CD4-positive, alpha-beta T cell treated with Interferon alpha-2 for 1 hour (primary cell): ENCODE data around the gene PRPF31.
A peak's percentile ranks its signal among the peaks of the same experiment; 100 is the strongest.
"Not testable (repeated sequence)": the region's sequence is repeated elsewhere in the genome, so short reads cannot be mapped to it uniquely, and the experiment has no call there.

Experiments used
- DNase-seq, 2 donors: peaks; one replicate each; pipeline ENCODE4 v3.0.0-alpha.2; 2020 to 2022

PRPF31 gene

GRCh38 chr19:54115109-54116063 is at the start of gene PRPF31, which contains the start of gene TFPT:
Gene PRPF31 (plus strand): TSS chr19:54115754. CDS start chr19:54118279, 2,525 bp downstream.
Gene TFPT (minus strand): TSS chr19:54115657. CDS start chr19:54115269, 388 bp downstream.
- DNase-seq: peak; percentile 93 to 97

- no peak for DNase-seq
These were observed 46.1 kb upstream of the PRPF31 start for GRCh38 chr19:54069470-54069869.

GRCh38 chr19:54073829-54074228 is 41.7 kb upstream of the PRPF31 start:
- DNase-seq: no peak

GRCh38 chr19:54074851-54075250 is 40.7 kb upstream of the PRPF31 start:
- no peak for DNase-seq

GRCh38 chr19:54077334-54077733 is 38.2 kb upstream of the PRPF31 start:
- DNase-seq: no peak

GRCh38 chr19:54081032-54081431 is 34.5 kb upstream of the PRPF31 start, which contains the start of gene TARM1:
Gene TARM1 (minus strand): TSS chr19:54081365. CDS start chr19:54081340, 25 bp downstream.
- DNase-seq: no peak

- no peak for DNase-seq
These were observed 31.1 kb upstream of the PRPF31 start for GRCh38 chr19:54084410-54084809.

GRCh38 chr19:54094426-54095000 is 21.0 kb upstream of the PRPF31 start:
- peak in 1 of 2 donors; percentile 17 for DNase-seq

- DNase-seq: no peak
These were observed 20.3 kb upstream of the PRPF31 start for GRCh38 chr19:54095136-54095858.

- DNase-seq: peak; percentile 38 to 63
These were observed 19.5 kb upstream of the PRPF31 start for GRCh38 chr19:54095859-54096616.

- peak in 1 of 2 donors; percentile 15 for DNase-seq
These were observed 18.9 kb upstream of the PRPF31 start for GRCh38 chr19:54096617-54097106.

GRCh38 chr19:54099190-54099902 is 16.2 kb upstream of the PRPF31 start:
- DNase-seq: no peak

- DNase-seq: not testable (repeated sequence)
These were observed 15.7 kb upstream of the PRPF31 start for GRCh38 chr19:54099903-54100255.

- DNase-seq: peak; percentile 14 to 55
These were observed 15.0 kb upstream of the PRPF31 start, which contains the start of gene OSCAR for GRCh38 chr19:54100561-54100960. Gene OSCAR (minus strand): TSS chr19:54100803. CDS start chr19:54100792, 11 bp downstream.

- peak; percentile 99 to 100 for DNase-seq
These were observed 13.0 kb upstream of the PRPF31 start, which contains the start of gene NDUFA3 for GRCh38 chr19:54102421-54103169. Gene NDUFA3 (plus strand): TSS chr19:54102855. CDS start chr19:54102879, 24 bp downstream.

- no peak for DNase-seq
These were observed 10.4 kb upstream of the PRPF31 start for GRCh38 chr19:54104998-54105715.

GRCh38 chr19:54105796-54106195 is 9.8 kb upstream of the PRPF31 start:
- DNase-seq: no peak

GRCh38 chr19:54106716-54107115 is 8.8 kb upstream of the PRPF31 start:
- DNase-seq: no peak

- DNase-seq: no peak
These were observed 7.6 kb upstream of the PRPF31 start for GRCh38 chr19:54107876-54108490.
